Measurements from ENCODE around the gene PLA2G6. TPM values are rescaled to one million over a fixed set of nuclear protein-coding genes. Genes with fewer than 3 reads are reported as not detected.

Gene PLA2G6
- total and polyA plus RNA-seq, 2 of the 8 experiments (the other 6 are each of a cell fraction or from before 2014, with no cell fraction given) = 13.2 to 21.0 TPM

- no peak overlapping the region for H2BK120ac ChIP-seq (replicated peaks; ENCODE audit: low read depth, low read length)
- WGBS, 2 experiments (ENCODE audit: extremely low coverage in 1 of 2, insufficient coverage in 1 of 2, insufficient read length in 1 of 2, insufficient replicate concordance in 2 of 2, low coverage in 1 of 2, low lambda C conversion rate in 2 of 2, missing lambda C conversion rate in 1 of 2) = 95% methylated on average over 2 of the region's 2 CpGs; no CpG with 5 or more reads in 1 of the 2 experiments
These were observed 50.2 kb downstream of the PLA2G6 start for GRCh38 chr22:38131399-38131798.

More at GRCh38 chr22:38131399-38131798, 50.2 kb downstream of the PLA2G6 start:
- H3K18ac ChIP-seq (ENCODE audit: extremely low read depth, low read length) = no peak overlapping the region
- H4K20me1 ChIP-seq (replicated peaks in 1 of 2; ENCODE audit: control insufficient read depth in 1 of 2, insufficient read depth in 2 of 2, low read length in 2 of 2) = peaks cover 0 to 4% of the 10 kb centered on the region in 2 experiments
- no peak overlapping the region for H3K14ac ChIP-seq (ENCODE audit: insufficient read length)
- H2BK12ac ChIP-seq (ENCODE audit: low read depth, low read length) = no peak overlapping the region
- no peak overlapping the region for H4K91ac ChIP-seq (replicated peaks; ENCODE audit: insufficient read length, low read length)
- H3K23ac ChIP-seq (ENCODE audit: insufficient read length) = no peak overlapping the region
- POLR2A ChIA-PET (ENCODE audit: partially characterized antibody) = no interaction called here
- H3K56ac ChIP-seq (replicated peaks; ENCODE audit: insufficient read length, low read depth, low read length) = no peak overlapping the region
- no peak overlapping the region for H2AFZ ChIP-seq (ENCODE audit: low read length)
- DNase-seq (ENCODE audit: low read depth in 1 of 2, low spot score in 2 of 2) = no peak
- no peak for TF ChIP-seq SAP30 (IDR thresholded peaks at IDR 0.05; ENCODE audit: insufficient read depth, insufficient replicate concordance, low read length)
- TF ChIP-seq CTCF (IDR thresholded peaks at IDR 0.05; ENCODE audit: control extremely low read depth in 1 of 3, insufficient read depth in 1 of 3, low read depth in 1 of 3, low read length in 3 of 3) = no peak
- TF ChIP-seq KDM5A (IDR thresholded peaks at IDR 0.05; ENCODE audit: low read length) = no peak
- TF ChIP-seq HDAC6 (IDR thresholded peaks at IDR 0.05; ENCODE audit: low read depth, low read length) = no peak
- H3K27ac ChIP-seq (ENCODE audit: low read depth, low read length) = no peak overlapping the region
- H3K9ac ChIP-seq (replicated peaks in 1 of 4; ENCODE audit: extremely low read depth in 1 of 4, low read depth in 3 of 4, low read length in 3 of 4) = no peak overlapping the region
- H3K27me3 ChIP-seq (replicated peaks in 1 of 4; ENCODE audit: control insufficient read depth in 3 of 4, extremely low read depth in 1 of 4, insufficient read depth in 3 of 4, low read length in 3 of 4) = no peaks in the 10 kb centered on the region
- no peak for FAIRE-seq
- H2BK20ac ChIP-seq (ENCODE audit: low read length) = no peak overlapping the region
- no peak overlapping the region for H2BK5ac ChIP-seq (ENCODE audit: low read depth, low read length)
- no peaks in the 10 kb centered on the region for H3K23me2 ChIP-seq (ENCODE audit: low read depth, low read length)
- H3K79me2 ChIP-seq (ENCODE audit: control insufficient read depth in 1 of 2, insufficient read depth in 2 of 2, low read length in 2 of 2) = no peaks in the 10 kb centered on the region
- no peaks in the 10 kb centered on the region for H3K9me3 ChIP-seq (ENCODE audit: insufficient read depth in 2 of 2, low read depth in 1 of 2, low read length in 1 of 2)
- no peaks in the 10 kb centered on the region for H3K4me1 ChIP-seq (replicated peaks in 1 of 4; ENCODE audit: control insufficient read depth in 3 of 4, insufficient read depth in 4 of 4, low read length in 3 of 4)
- H3K4ac ChIP-seq (replicated peaks; ENCODE audit: insufficient read length, low read depth, low read length) = no peak overlapping the region
- H4K5ac ChIP-seq (ENCODE audit: insufficient read length, low read depth, low read length) = no peak overlapping the region
- no peak overlapping the region for H2AK5ac ChIP-seq (ENCODE audit: low read depth, low read length)
- no peak overlapping the region for H4K8ac ChIP-seq (ENCODE audit: extremely low read depth, insufficient read depth, low read length)
- no peak overlapping the region for H3K4me3 ChIP-seq (ENCODE audit: extremely low read depth in 1 of 4, insufficient read depth in 2 of 4, low read depth in 3 of 4, low read length in 4 of 4)
- no peaks in the 10 kb centered on the region for H3K79me1 ChIP-seq (ENCODE audit: low read depth, low read length)
- H3K4me2 ChIP-seq (ENCODE audit: insufficient read depth in 1 of 2, low read depth in 2 of 2, low read length in 2 of 2) = no peak overlapping the region
- CTCF ChIA-PET (ENCODE audit: partially characterized antibody) = interaction anchor here (1.1 to 2.3 kb wide), 2 partner anchors 34 to 39 kb away, joined by 4 to 5 read pairs; no protein-coding TSS in a partner anchor
- H2BK15ac ChIP-seq (ENCODE audit: low read length) = no peak overlapping the region
- H3K36me3 ChIP-seq (ENCODE audit: control insufficient read depth in 2 of 4, insufficient read depth in 4 of 4, low read length in 3 of 4) = no peaks in the 10 kb centered on the region
